Subcutaneous adipose tissue (tissue), 4 donors: ENCODE data around the gene NBL1. TPM values are rescaled to one million over a fixed set of nuclear protein-coding genes. Genes with fewer than 3 reads are reported as not detected.

Experiments used
- CTCF ChIP-seq: fragments of 450-650 bp; IDR thresholded peaks from one replicate; pipeline ENCODE4 v1.5.1; 2016; ENCODE audit warnings: low read depth, mild to moderate bottlenecking, control low read depth, antibody characterized with exemption, moderate library complexity
- total RNA-seq, 4 donors: library from RNA; depleted of rRNA; stranded (reverse); fragments of >200 nt; gene quantifications; one replicate each; pipeline ENCODE4 v1.1.0, GENCODE V29; 2016

NBL1 gene
- total RNA-seq, 4 donors from 2014 or later, result 16.3 to 80.6 (median 51.2) TPM

DNA sequence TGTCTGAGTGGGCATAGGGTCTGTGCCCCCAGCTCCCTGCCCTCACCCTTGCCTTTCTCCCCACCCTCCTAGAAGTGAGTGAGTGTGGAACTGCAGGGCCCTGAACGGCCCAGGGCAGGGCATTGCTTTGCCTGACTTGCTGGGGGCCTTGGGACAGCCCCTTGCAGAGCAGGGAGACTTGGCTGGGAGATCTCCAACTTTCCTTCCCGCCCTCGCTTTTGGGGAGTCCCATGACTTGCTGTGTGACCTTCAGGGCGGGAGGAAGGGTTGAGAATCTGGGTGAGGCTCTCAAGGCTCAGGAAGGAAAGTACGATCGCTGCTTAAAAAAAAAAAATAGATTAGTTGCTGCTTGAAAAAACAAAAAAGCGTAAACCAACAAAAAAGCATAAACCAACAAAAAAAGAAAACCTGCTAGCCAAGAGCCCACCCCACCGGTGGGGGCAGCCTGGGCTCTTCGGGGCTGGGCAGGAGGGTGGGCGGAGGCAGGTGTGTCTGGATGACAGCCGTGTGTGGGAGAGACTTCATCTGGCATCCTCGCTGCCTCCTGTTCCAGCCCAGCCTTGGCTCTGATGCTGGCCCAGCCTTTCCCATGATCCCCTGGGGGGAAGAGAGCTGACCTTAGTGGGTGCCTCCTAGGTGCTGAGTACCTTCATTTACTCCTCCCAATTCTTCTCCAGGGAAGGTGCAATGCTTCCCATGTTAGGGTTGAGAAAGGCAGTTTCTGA, 6.5 kb downstream of the NBL1 start:
- TF ChIP-seq CTCF, result no peak

DNA sequence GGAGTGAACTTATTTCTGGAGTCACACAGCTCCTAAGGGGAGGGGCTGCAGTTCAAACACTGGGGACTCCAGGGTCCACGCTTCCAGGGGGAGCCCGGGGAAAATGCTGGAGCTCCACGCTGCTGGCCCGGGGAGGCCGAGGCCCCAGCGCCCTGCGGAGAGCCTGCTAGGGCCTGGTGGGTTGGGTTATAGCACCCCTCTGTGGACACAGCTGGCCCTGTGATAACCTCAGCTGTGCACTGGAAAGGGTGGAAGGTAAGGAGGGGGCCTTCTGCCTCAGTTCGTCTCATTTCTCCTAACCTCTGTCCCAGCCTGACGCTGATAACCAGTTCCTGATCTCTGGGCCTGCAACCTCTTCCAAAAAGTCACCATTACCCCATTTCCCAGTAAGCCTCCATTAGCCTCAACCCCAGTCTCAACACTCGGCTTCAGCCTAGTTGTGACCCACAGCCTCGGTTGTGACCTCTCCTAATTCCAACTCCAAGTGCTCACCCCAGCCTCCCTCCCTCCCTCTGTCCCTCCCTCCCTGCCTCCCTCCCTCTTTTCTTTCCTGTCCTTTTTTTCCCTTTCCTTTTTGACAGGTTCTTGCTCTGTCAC, 7.1 kb downstream of the NBL1 start:
- no peak for TF ChIP-seq CTCF

- no peak for TF ChIP-seq CTCF
Observed at GRCh38 chr1:19654386-19654785, 10.3 kb downstream of the NBL1 start.

DNA sequence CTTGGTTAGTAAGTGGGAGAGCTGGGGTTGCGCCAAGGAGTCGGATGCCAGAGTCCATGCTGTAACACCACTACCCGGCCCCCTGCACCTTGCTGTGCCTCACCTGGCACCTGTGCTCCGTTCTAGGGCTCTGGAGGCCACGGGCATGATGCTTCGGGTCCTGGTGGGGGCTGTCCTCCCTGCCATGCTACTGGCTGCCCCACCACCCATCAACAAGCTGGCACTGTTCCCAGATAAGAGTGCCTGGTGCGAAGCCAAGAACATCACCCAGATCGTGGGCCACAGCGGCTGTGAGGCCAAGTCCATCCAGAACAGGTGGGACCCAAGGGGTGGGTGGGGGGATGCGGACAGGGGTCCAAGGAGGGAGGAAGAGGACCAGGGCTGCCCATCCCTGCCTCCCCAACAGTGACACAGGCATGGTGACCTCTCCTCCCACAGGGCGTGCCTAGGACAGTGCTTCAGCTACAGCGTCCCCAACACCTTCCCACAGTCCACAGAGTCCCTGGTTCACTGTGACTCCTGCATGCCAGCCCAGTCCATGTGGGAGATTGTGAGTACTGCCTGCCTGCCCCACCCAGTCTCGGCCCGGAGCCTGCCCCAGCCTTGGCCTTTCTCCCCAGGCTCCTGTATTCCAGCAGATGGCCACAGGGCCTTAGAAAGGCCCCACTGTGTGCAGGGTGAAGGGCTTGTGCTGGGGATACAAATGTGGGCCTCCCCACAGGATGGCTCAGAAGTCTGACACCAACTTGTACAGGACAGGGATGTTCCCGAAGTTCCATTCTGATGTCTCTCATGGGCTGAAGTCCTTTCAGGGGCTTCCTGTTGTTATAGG, 11.0 kb downstream of the NBL1 start:
- no peak for TF ChIP-seq CTCF

DNA sequence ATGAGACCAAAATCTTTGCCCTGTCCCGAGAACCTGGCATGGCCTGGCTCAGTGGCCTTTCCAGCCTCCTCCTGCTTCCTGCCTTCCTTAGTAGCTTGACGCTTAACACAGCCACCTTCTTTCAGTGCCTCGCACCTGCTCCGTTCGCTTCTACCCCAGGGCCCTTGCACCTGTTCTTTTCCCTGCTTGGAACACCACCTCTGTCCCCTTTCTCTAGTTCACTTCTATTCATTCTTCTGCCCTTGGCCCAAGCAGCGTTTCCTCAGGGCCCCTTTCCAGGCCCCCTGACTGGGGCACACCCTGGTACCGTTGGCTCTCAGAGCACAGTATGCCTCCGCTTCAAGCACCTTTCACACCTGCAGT, 11.6 kb downstream of the NBL1 start:
- no peak for TF ChIP-seq CTCF

DNA sequence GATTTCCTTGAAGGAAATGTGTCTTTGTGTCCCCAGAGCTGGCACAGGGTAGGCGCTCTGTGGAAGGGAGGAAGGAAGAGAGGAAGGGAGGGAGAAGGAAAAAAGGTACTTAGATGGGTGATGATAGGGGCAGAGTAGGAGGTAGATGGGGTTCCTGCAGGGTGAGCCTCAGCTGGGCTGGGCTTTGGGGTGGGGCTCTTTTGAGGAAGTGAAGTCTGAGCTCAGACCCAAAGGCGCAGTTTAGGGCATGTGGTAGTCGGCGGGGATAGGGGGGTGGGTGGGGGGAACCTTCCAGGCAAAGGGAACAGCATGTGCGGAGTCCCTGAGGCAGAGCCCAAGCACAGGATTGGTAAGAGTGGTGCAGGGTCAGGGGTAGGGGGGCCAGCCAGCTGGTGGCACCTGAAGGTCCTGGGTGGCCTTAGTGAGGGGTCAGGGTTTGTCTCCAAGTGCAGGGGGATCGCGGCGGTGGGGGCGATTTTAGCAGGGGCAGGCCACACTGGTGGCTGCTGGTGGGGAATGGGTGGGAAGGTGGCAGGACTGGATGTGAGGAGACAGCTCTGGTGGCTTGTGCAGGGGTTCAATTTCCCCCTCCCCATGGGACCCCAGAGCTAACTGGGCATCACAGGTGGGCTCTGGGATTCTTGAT, 12.1 kb downstream of the NBL1 start:
- TF ChIP-seq CTCF, result no peak
